HFFc6 (cell line): Measurements from ENCODE around the gene SNCB. TPM values are rescaled to one million over a fixed set of nuclear protein-coding genes. Genes with fewer than 3 reads are reported as not detected.

ENCODE experiments used
- DNase-seq: peaks from one replicate; pipeline ENCODE4 v3.0.0-alpha.2; 2018
- H3K27ac Mint-ChIP-seq: 2 replicates; pipeline ENCODE4 v1.8.0; 2020; ENCODE audit warnings: mild to moderate bottlenecking, mixed read lengths
- H3K27me3 Mint-ChIP-seq: 2 replicates; pipeline ENCODE4 v1.8.0; 2021; ENCODE audit warnings: mild to moderate bottlenecking, moderate library complexity, mixed read lengths; ENCODE audit not compliant: insufficient read depth
- H3K36me3 Mint-ChIP-seq: 2 replicates; pipeline ENCODE4 v1.8.0; 2021; ENCODE audit warnings: low read depth, mixed read lengths
- H3K4me1 Mint-ChIP-seq: 2 replicates; pipeline ENCODE4 v1.8.0; 2020; ENCODE audit warnings: low read depth, mixed read lengths
- H3K4me3 Mint-ChIP-seq: 2 replicates; pipeline ENCODE4 v1.8.0; 2020; ENCODE audit warnings: mild to moderate bottlenecking, moderate library complexity, mixed read lengths
- H3K9me3 Mint-ChIP-seq: 2 replicates; pipeline ENCODE4 v1.8.0; 2020; ENCODE audit warnings: mild to moderate bottlenecking, mixed read lengths
- CTCF ChIP-seq: fragments of 200-600 bp; sonication (generic); IDR thresholded peaks from 2 replicates; pipeline ENCODE4 v1.5.0; 2021; ENCODE audit warnings: antibody characterized with exemption, mild to moderate bottlenecking
- total RNA-seq, 6 experiments: library from RNA; stranded (reverse); fragmentation: NEBNext Ultra II Directional; extraction: Animal tissue kit (Norgen Biotek cat#: 25700); gene quantifications; 2 replicates in 1 of 6; 3 replicates in 5 of 6; pipeline ENCODE4 v1.2.3, GENCODE V29; 2021

The SNCB gene
- total RNA-seq, 6 experiments from 2014 or later = not detected

GRCh38 chr5:176632745-176633144 lies 2.4 kb upstream of the SNCB start:
- no peak for TF ChIP-seq CTCF
- Mint-ChIP-seq H3K36me3 (peaks cover 6% of the 10 kb centered on the region; the same call in 1 of the 2 replicates), H3K9me3 (no peaks in the 10 kb centered on the region; the same call in 1 of the 2 replicates), H3K27ac (no peak overlapping the region), H3K27me3 (peaks cover 73% of the 10 kb centered on the region), H3K4me1 (peaks cover 6% of the 10 kb centered on the region), H3K4me3 (no peak overlapping the region)
- DNase-seq = no peak

DNA sequence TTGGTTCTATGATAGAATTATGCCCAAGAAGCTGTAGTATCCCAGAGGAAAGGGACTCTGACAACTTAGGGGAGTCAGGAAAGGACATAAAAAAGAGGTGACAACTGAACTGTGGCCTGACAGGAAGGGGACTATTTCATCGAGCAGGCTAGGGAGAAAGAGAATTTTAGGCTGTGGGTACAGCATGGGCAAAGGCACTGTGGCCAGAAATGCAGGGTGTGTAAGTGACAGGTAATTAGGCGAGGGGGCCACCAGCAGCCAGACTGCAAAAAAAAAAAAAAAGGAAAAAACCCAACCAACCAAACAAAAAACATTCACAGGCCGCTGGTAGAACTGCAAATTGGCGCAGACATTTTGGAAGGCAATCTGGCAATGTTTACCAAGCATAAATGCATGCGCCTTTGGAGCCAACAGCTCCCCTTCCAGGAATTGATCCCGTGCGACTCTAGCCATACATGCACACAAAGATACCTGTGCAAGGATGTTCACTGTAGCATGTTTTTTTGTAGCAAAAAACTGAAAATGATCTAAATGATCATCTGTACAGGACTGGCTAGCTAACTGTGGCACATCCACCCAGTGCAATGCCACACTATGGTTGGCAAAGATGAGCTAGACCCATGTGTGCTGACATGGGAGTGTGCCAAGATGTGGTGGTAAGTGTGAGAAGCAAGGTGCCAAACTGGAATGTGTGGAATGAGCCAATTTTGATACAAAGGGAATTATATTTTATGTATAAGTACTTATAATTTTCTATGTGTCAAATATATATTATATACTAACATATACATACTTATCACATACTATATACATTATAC lies 1.3 kb upstream of the SNCB start:
- Mint-ChIP-seq H3K27ac (no peak overlapping the region), H3K4me3 (no peak overlapping the region), H3K4me1 (peaks cover 6% of the 10 kb centered on the region), H3K36me3 (peaks cover 6% of the 10 kb centered on the region; the same call in 1 of the 2 replicates), H3K27me3 (peaks cover 71% of the 10 kb centered on the region), H3K9me3 (no peaks in the 10 kb centered on the region; the same call in 1 of the 2 replicates)
- DNase-seq = no peak
- no peak for TF ChIP-seq CTCF

GRCh38 chr5:176630681-176631222 lies 418 bp upstream of the SNCB start:
- H3K27ac Mint-ChIP-seq = no peak overlapping the region
- H3K4me1 Mint-ChIP-seq = peaks cover 11% of the 10 kb centered on the region
- H3K27me3 Mint-ChIP-seq = peaks cover 65% of the 10 kb centered on the region
- no peaks in the 10 kb centered on the region; the same call in 1 of the 2 replicates for H3K9me3 Mint-ChIP-seq
- peaks cover 6% of the 10 kb centered on the region; the same call in 1 of the 2 replicates for H3K36me3 Mint-ChIP-seq
- peak overlapping the region; percentile 9; the same call in 1 of the 2 replicates for H3K4me3 Mint-ChIP-seq
- no peak for TF ChIP-seq CTCF
- no peak for DNase-seq

GRCh38 chr5:176629317-176629852 lies 949 bp downstream of the SNCB start:
- Mint-ChIP-seq H3K4me1 (peaks cover 12% of the 10 kb centered on the region), H3K27me3 (peaks cover 61% of the 10 kb centered on the region), H3K4me3 (no peak overlapping the region), H3K36me3 (no peaks in the 10 kb centered on the region), H3K9me3 (no peaks in the 10 kb centered on the region), H3K27ac (no peak overlapping the region)
- no peak for DNase-seq
- no peak for TF ChIP-seq CTCF

- DNase-seq = no peak
- H3K36me3 Mint-ChIP-seq = no peaks in the 10 kb centered on the region
- H3K27me3 Mint-ChIP-seq = peaks cover 57% of the 10 kb centered on the region
- no peak overlapping the region for H3K27ac Mint-ChIP-seq
- no peaks in the 10 kb centered on the region for H3K9me3 Mint-ChIP-seq
- TF ChIP-seq CTCF = no peak
- H3K4me3 Mint-ChIP-seq = no peak overlapping the region
- H3K4me1 Mint-ChIP-seq = peaks cover 12% of the 10 kb centered on the region
These were observed 1.7 kb downstream of the SNCB start for GRCh38 chr5:176628406-176629228.
